Hepatic stellate cell (primary cell): Measurements from ENCODE around the gene OPRL1.

Source experiments
- DNase-seq: peaks from one replicate; pipeline ENCODE4 v3.0.0; 2011; ENCODE audit warnings: low spot score

Gene OPRL1

DNA sequence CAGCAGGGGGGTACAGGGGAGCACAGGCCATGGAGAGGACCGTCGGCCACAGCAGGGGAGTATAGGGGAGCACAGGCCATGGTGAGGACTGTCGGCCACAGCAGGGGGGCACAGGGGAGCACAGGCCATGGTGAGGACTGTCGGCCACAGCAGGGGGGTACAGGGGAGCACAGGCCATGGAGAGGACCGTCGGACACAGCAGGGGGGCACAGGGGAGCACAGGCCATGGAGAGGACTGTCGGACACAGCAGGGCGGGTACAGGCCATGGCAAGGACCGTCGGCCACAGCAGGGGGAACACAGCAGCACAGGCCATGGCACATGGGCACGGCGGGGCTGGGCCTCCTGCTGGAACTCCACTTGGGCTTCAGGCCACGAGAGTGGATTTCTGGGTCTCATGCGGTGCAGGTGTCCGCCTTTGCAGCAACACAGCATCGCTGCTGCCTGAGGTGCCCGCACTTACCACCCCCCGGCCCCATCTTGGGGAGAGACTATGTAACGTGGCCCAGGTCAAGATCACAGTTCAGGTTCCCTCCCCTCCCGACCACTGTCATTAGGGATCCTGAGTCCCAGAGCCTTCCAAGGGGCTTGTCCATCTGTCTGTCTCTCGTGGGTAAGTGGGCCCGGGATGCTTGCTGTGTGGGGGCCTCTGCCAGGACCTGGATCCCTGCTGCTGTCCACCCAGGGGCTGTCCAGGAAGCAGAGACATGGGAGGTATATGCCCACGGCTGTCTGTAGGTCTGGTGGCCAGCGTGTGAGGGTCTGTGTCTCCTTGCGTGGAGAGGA lies 25.0 kb downstream of the OPRL1 start:
- DNase-seq = no peak

DNA sequence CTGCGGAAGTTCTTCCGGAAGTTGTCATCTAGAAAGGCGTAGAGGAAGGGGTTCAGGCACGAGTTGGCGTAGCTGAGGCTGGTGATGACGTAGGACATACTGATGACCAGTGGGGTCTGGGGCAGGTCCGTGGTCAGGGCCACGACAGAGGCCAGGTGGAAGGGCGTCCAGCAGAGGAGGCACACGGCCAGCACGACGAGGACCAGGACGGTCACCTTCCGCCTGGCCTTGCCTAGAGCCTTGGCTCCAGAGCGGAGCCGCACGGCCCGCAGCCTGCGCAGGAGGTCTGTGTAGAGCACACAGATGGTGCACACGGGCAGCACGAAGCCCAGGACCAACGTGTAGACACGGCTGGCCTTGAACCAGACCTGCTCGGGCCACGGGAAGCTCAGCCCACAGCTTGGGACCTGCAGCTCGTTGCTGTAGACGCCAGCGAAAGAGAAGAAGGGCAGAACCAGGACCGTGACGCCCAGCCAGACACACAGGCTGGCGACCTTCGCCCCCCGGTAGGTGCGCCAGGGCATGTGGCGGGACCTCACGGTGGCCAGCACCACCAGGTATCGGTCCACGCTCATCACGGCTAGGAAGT lies 26.1 kb downstream of the OPRL1 start:
- DNase-seq = no peak

DNA sequence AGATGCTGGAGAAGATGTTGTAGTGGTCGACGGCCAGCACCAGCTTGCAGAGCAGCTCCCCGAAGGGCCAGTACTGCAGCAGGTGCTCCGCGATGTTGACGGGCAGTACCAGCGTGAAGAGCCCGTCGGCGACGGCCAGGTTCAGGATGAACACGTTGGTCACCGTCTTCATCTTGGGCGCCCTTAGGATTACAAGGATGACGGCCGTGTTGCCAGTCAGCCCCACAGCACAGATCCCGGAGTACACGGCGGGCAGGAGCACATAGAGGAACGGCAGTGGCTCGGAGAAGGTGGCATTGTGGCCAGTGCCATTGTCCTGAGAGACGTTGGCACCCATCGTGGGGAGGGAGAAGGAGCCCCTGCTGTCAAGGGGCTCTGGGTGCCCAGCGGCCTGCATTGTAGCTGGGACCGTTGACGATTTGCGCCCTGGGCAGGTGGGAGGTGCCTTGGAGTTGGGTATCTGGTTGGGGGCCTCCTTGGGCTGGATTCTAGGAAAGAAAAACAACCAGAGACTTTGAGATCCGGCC lies 26.6 kb downstream of the OPRL1 start:
- DNase-seq = no peak

GRCh38 chr20:64106981-64107735 lies 27.3 kb downstream of the OPRL1 start, which contains the start of gene NPBWR2:
NPBWR2 (minus strand) TSS chr20:64107565; CDS start chr20:64106831, 734 bp downstream.
- DNase-seq = no peak

- no peak for DNase-seq
These were observed 28.0 kb downstream of the OPRL1 start for GRCh38 chr20:64107736-64108457.

DNA sequence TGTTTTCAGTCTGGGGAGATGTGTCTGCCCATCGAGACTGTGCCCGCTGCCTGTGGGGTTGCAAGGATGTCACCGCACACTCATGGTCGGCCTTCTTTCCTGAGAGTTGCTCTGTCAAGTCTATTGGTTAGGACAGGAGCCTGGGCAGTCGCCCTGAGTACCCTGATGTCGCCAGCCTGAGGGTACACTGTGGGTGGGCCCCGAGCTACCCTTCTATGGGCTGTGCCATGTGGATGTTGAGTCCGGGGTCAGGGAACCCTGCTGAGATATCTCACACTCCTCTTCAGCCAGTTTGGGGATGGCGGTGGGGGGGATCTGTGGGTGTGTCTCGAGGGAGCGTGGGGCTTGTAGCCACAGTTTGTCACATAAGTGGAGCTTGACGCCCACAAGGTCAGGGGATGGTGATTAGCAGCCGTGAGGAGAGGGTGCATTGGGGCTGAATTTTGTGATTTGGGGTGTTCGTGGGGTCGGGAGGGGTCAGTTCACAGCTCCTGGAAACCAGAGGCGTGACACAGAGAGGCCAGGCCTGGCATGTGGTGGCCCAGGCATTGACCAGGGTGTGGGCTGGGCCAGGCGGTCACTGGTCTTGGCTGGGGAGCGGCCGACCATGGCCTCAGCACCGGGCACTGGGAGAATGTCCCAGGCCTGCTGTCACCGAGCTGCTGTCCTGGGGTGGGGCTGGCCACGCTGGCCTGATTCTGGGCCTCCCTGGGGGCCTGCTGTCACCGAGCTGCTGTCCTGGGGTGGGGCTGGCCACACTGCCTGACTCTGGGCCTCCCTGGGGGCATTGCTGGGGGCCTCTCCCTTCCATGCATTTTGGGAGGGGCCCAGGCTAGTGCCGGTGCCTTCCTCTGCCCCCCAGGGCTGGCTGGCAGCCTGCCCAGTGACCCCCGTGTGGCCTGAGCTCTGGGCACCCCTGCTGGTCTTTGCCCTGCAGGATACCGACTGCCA lies 29.1 kb downstream of the OPRL1 start:
- no peak for DNase-seq

DNA sequence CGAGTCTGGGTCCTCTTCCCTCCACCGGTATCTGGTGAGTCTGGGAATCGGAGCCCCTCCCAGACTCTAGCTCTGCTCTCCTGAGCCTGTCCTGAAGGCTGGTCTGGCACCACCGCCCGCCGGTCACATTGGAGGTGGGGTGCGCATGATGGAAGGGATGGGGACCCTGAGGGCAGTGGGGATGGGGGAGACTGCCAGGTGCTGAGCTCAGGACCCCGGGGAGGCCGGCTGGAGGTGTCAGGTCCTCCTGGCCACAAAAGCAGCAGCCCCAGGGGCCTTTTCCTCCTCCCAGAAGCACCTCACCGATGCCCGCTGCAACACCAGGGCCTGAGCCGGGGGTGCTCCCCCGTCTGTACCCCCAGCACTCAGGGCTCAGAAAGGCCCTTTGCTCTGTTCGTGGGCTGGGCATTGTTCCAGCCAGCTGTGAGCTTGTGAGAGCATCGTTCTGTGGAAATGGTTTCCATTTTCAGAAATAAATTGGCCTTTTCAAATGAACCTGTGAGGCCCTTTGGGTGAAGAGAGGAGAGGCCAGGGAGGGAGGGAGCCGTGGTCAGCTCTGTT lies 30.0 kb downstream of the OPRL1 start:
- DNase-seq = no peak

GRCh38 chr20:64110411-64111068 lies 30.7 kb downstream of the OPRL1 start:
- no peak for DNase-seq

GRCh38 chr20:64111841-64112641 lies 32.2 kb downstream of the OPRL1 start:
- DNase-seq = no peak

GRCh38 chr20:64112691-64113443 lies 33.0 kb downstream of the OPRL1 start:
- DNase-seq = no peak

DNA sequence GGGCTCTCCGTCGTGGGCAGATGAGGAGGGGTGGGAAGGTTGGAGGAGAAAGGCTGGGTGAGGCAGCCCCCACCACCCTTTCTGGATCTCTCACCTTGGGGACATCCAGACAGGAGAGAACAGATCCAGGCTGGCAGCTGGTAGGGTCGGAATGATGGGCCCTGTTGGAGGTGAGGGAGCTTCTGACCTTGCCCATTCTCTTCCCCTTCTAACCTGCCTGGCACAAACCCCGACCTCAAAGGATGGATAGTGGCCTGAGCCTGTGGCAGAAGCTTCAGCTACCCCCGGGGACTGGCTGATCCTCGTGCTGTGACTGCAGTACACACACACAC lies 33.5 kb downstream of the OPRL1 start:
- DNase-seq = no peak

DNA sequence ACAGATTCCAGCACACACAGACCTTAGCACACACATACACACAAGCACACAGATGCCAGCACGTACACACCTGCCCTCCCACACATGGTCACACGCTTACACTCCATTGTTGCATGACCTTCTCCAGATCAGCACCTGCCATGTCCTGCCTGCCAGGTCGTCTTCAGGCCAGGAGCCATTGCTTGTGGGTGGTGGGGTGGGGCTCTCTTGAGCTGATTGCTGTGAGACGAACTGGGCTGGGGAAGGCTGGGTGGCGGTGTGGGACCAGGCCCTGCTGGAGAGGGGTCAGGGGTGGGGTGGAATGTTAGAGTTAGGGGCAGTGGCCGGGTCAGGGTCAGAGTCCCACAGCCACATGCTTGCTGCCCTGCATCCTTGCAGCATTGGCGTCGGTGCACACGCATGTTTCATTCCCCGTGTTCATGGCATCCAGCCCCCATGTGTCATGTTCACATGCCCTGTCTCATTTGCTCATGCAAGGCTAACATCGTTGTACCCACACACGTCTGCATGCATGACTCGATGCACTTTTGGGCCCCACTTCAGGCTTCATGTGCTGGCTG lies 34.0 kb downstream of the OPRL1 start:
- no peak for DNase-seq

GRCh38 chr20:64114356-64114971 lies 34.6 kb downstream of the OPRL1 start:
- no peak for DNase-seq

DNA sequence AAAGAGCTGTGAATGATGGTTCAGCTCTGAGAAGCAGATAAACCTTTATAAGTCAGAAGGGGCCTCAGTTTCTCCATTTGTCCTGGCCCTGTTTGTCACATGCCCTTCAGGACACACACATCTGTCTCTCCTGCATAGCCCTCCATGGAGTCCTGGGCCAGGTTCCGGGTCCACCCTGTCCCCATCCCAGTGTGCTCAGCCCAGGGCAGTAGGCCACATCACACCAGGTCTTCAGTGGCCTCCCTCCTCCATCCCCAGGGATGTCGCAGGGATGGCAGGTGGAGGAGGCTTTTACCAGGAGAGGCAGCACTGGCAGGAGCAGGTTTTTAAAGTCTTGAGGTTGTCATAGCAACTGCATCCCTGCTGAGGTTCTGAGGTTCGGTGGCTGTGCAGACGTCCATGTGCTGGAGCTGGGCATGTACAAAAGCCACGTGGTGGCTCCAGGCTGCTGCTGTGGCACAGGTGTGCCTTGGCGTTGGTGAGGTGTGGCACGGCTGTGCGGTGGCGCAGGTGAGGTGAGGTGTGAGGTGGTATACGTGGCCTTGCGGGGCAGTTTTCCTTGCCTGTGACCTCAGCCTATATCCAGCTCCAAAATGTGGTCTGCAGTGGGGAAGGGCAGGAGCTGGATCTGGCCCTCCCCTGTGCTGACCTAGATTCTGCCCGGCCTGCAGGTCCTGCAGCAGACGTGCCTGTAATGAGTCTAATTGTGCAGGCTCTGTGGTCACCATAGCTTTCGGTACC lies 35.5 kb downstream of the OPRL1 start:
- DNase-seq = no peak

GRCh38 chr20:64116016-64116415 lies 36.1 kb downstream of the OPRL1 start:
- DNase-seq = no peak

DNA sequence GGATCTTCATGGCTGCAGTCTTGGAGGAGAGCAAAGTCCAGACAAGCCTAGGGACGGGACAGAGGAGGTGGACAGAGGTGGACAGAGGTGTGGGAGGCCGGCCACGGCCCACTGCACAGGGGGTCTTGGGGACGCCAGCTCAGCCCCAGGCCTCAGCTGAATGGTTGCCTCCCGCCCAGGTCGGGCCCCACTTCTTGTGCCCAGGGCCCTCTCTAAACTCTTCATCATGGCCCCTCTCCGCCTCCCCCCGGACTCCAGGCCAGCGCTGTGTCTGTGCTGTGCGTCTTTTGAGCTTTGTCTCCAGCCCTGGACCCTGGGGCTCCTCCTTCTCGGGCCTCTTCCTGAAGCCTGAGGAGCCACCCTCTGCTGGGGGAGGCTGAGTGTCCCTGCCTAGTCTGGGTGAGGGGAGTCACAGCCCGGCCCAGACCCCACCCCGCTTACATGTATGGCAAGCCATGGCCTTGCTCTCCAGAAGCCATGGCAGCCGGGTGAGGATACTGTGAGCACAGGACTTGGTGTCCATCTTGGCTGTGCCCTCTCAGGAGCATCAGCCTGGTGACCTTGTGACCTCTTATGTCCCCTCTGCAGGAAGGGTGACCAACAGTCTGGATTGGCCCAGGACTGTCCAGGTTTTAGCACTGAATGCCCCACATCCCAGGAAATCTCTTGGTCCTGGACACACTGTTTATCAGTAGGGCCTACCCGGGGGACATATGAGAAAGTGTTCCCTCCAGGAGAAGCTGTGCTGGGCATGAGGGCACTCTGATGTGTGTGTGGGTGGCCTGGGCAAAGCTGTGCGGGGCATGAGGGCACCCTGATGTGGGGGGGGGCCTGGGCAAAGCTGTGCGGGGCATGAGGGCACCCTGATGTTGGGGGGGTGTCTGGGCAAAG lies 36.9 kb downstream of the OPRL1 start:
- no peak for DNase-seq
